ENCODE measurements around the gene RORB. TPM values are rescaled to one million over a fixed set of nuclear protein-coding genes. Genes with fewer than 3 reads are reported as not detected.

The RORB gene
- total RNA-seq, 1 experiment from 2014 or later = 0.08 TPM

- Histone ChIP-seq H3K4me1 (ENCODE audit: control insufficient read depth, insufficient read depth, low read length) (no peaks in the 10 kb centered on the region), H3K4me3 (ENCODE audit: low read depth in 2 of 2, low read length in 2 of 2) (no peak overlapping the region), H3K36me3 (ENCODE audit: control insufficient read depth, insufficient read depth, low read length) (no peaks in the 10 kb centered on the region), H3K27me3 (ENCODE audit: control insufficient read depth, insufficient read depth, low read length) (no peaks in the 10 kb centered on the region; the same call in 1 of the 2 replicates), H3K27ac (ENCODE audit: low read length) (no peak overlapping the region), H3K9me3 (ENCODE audit: control insufficient read depth, insufficient read depth, low read depth, low read length) (no peaks in the 10 kb centered on the region)
- no peak for ATAC-seq
- no peak for DNase-seq (ENCODE audit: low read depth, low spot score)
- BruUV-seq (replicated peaks) = no TSS peak
- intact Hi-C loops (cut with micrococcal nuclease; ENCODE audit: unreplicated experiment) (no loop called here), in situ Hi-C loops (cut with HindIII; ENCODE audit: low pct_unique_long_range_greater_than_20kb, low sequenced_read_pairs) (no loop called here)
- TF ChIP-seq, protein P1, sequence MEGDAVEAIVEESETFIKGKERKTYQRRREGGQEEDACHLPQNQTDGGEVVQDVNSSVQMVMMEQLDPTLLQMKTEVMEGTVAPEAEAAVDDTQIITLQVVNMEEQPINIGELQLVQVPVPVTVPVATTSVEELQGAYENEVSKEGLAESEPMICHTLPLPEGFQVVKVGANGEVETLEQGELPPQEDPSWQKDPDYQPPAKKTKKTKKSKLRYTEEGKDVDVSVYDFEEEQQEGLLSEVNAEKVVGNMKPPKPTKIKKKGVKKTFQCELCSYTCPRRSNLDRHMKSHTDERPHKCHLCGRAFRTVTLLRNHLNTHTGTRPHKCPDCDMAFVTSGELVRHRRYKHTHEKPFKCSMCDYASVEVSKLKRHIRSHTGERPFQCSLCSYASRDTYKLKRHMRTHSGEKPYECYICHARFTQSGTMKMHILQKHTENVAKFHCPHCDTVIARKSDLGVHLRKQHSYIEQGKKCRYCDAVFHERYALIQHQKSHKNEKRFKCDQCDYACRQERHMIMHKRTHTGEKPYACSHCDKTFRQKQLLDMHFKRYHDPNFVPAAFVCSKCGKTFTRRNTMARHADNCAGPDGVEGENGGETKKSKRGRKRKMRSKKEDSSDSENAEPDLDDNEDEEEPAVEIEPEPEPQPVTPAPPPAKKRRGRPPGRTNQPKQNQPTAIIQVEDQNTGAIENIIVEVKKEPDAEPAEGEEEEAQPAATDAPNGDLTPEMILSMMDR (IDR thresholded peaks at IDR 0.05) = no peak
- TF ChIP-seq POLR2AphosphoS5 (IDR thresholded peaks at IDR 0.05; ENCODE audit: low read depth, low read length) (no peak), TCF7L2 (IDR thresholded peaks at IDR 0.05; ENCODE audit: low read depth, low read length) (no peak), SIN3A (IDR thresholded peaks at IDR 0.05; ENCODE audit: borderline replicate concordance, insufficient read depth, low read depth, low read length) (no peak)
- TF ChIP-seq, protein P2, sequence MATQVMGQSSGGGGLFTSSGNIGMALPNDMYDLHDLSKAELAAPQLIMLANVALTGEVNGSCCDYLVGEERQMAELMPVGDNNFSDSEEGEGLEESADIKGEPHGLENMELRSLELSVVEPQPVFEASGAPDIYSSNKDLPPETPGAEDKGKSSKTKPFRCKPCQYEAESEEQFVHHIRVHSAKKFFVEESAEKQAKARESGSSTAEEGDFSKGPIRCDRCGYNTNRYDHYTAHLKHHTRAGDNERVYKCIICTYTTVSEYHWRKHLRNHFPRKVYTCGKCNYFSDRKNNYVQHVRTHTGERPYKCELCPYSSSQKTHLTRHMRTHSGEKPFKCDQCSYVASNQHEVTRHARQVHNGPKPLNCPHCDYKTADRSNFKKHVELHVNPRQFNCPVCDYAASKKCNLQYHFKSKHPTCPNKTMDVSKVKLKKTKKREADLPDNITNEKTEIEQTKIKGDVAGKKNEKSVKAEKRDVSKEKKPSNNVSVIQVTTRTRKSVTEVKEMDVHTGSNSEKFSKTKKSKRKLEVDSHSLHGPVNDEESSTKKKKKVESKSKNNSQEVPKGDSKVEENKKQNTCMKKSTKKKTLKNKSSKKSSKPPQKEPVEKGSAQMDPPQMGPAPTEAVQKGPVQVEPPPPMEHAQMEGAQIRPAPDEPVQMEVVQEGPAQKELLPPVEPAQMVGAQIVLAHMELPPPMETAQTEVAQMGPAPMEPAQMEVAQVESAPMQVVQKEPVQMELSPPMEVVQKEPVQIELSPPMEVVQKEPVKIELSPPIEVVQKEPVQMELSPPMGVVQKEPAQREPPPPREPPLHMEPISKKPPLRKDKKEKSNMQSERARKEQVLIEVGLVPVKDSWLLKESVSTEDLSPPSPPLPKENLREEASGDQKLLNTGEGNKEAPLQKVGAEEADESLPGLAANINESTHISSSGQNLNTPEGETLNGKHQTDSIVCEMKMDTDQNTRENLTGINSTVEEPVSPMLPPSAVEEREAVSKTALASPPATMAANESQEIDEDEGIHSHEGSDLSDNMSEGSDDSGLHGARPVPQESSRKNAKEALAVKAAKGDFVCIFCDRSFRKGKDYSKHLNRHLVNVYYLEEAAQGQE (IDR thresholded peaks at IDR 0.05; ENCODE audit: insufficient read depth in 1 of 2, low read depth in 2 of 2, low read length in 1 of 2) = no peak
- POLR2A ChIA-PET = no interaction called here
- CTCF ChIA-PET = no interaction called here
These were observed 133.1 kb downstream of the RORB start for GRCh38 chr9:74630228-74630627.

GRCh38 chr9:74639112-74639511 is 142.0 kb downstream of the RORB start:
- Histone ChIP-seq H3K36me3 (ENCODE audit: control insufficient read depth, insufficient read depth, low read length) (no peaks in the 10 kb centered on the region), H3K9me3 (ENCODE audit: control insufficient read depth, insufficient read depth, low read depth, low read length) (no peaks in the 10 kb centered on the region), H3K27me3 (ENCODE audit: control insufficient read depth, insufficient read depth, low read length) (no peaks in the 10 kb centered on the region), H3K4me3 (ENCODE audit: low read depth in 2 of 2, low read length in 2 of 2) (no peak overlapping the region), H3K4me1 (ENCODE audit: control insufficient read depth, insufficient read depth, low read length) (no peaks in the 10 kb centered on the region), H3K27ac (ENCODE audit: low read length) (no peak overlapping the region)
- intact Hi-C loops (cut with micrococcal nuclease; ENCODE audit: unreplicated experiment) = no loop called here
- CTCF ChIA-PET = no interaction called here
- in situ Hi-C loops (cut with HindIII; ENCODE audit: low pct_unique_long_range_greater_than_20kb, low sequenced_read_pairs) = no loop called here
- DNase-seq (ENCODE audit: low read depth, low spot score) (no peak), ATAC-seq (no peak)
- BruUV-seq (replicated peaks) = no TSS peak
- POLR2A ChIA-PET = interaction anchor here (0.7 kb wide), 1 partner anchor 44 kb away, joined by 5 read pairs; no protein-coding TSS in a partner anchor
- no peak for TF ChIP-seq SIN3A (IDR thresholded peaks at IDR 0.05; ENCODE audit: borderline replicate concordance, insufficient read depth, low read depth, low read length)
- no peak for TF ChIP-seq POLR2AphosphoS5 (IDR thresholded peaks at IDR 0.05; ENCODE audit: low read depth, low read length)
- TF ChIP-seq, protein P2 (IDR thresholded peaks at IDR 0.05; ENCODE audit: insufficient read depth in 1 of 2, low read depth in 2 of 2, low read length in 1 of 2) = no peak
- TF ChIP-seq, protein P1 (IDR thresholded peaks at IDR 0.05) = no peak
- no peak for TF ChIP-seq TCF7L2 (IDR thresholded peaks at IDR 0.05; ENCODE audit: low read depth, low read length)

All from Panc1 (cell line).